Vagina (tissue), 2 donors: Measurements from ENCODE around the gene ACSL1. TPM values are rescaled to one million over a fixed set of nuclear protein-coding genes. Genes with fewer than 3 reads are reported as not detected.

ENCODE experiments used
- DNase-seq, 2 donors: peaks; one replicate each; pipeline ENCODE4 v3.0.0-alpha.2; 2017; ENCODE audit errors: extremely low spot score in 2 of 2
- H3K27ac ChIP-seq: fragments of 200-600 bp; sonication (generic); one replicate; pipeline ENCODE4 v1.5.1; 2019
- H3K27me3 ChIP-seq: fragments of 200-600 bp; sonication (generic); one replicate; pipeline ENCODE4 v1.5.1; 2019
- H3K36me3 ChIP-seq, 2 donors: fragments of 200-600 bp; sonication (generic); one replicate each; pipeline ENCODE4 v1.5.1; 2017 to 2019
- H3K4me1 ChIP-seq: fragments of 200-600 bp; sonication (generic); one replicate; pipeline ENCODE4 v1.5.1; 2019
- H3K4me3 ChIP-seq, 2 donors: fragments of 200-600 bp; sonication (generic); 1 replicate in 1 of 2; 2 replicates in 1 of 2; pipeline ENCODE4 v1.5.1; 2016 to 2019
- H3K9me3 ChIP-seq: fragments of 200-600 bp; sonication (generic); one replicate; pipeline ENCODE4 v1.5.1; 2019
- POLR2A ChIP-seq, 2 donors: fragments of 450-650 bp; IDR thresholded peaks; one replicate each; pipeline ENCODE4 v1.6.1; 2017; ENCODE audit warnings: antibody characterized with exemption in 2 of 2, mild to moderate bottlenecking in 2 of 2, moderate library complexity in 2 of 2
- POLR2AphosphoS5 ChIP-seq, 2 donors: sonication (generic); formaldehyde crosslinking; IDR thresholded peaks; one replicate each; pipeline ENCODE4 v1.9.0; 2017; ENCODE audit warnings: antibody characterized with exemption in 2 of 2, mild to moderate bottlenecking in 2 of 2, low read depth in 1 of 2; ENCODE audit not compliant: insufficient read depth in 1 of 2
- intact Hi-C: fragments of 100-400 bp; cut with DNase I; formaldehyde crosslinking; loops from one replicate; pipeline ENCODE4 v1.15.1; 2023
- total RNA-seq: library from RNA; depleted of rRNA; stranded (reverse); fragments of >200 nt; gene quantifications from one replicate; pipeline ENCODE4 v1.2.3, GENCODE V29; 2016
- TF ChIP-seq, protein P1 (sequence below), 3 experiments: fragments of 450-650 bp in 2 of 3; fragments of 200-600 bp in 1 of 3; sonication (generic) in 1 of 3; IDR thresholded peaks; one replicate each; pipeline ENCODE4 v1.5.1; 2017 to 2019; ENCODE audit warnings: antibody characterized with exemption in 3 of 3, mild to moderate bottlenecking in 2 of 3, moderate library complexity in 2 of 3

ACSL1 gene
- total RNA-seq, 1 donor from 2014 or later = 106 TPM

DNA sequence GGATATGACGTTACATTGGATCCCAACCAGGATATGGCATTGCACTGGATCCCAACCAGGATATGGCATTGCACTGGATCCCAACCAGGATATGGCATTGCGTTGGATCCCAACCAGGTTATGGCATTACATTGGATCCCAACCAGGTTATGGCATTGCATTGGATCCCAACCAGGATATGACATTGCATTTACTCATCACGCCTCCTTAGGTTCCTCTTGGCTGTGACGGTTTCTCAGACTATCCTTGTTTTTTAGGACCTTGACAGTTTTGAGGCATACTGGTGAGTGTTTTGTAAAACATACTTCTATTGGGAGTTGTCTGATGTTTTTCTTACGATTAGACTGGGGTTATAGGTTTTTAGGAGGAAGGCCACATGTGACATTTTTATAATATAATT lies 5.4 kb upstream of the ACSL1 start:
- no peaks in the 10 kb centered on the region for H3K36me3 ChIP-seq
- no peaks in the 10 kb centered on the region for H3K27me3 ChIP-seq
- no peaks in the 10 kb centered on the region for H3K9me3 ChIP-seq
- peaks cover 9% of the 10 kb centered on the region for H3K4me1 ChIP-seq
- intact Hi-C loops = no loop called here
- no peak overlapping the region for H3K4me3 ChIP-seq
- TF ChIP-seq POLR2AphosphoS5 (IDR thresholded peaks at IDR 0.05; ENCODE audit: insufficient read depth in 1 of 2, low read depth in 1 of 2) (no peak), POLR2A (IDR thresholded peaks at IDR 0.05) (no peak)
- TF ChIP-seq, protein P1, sequence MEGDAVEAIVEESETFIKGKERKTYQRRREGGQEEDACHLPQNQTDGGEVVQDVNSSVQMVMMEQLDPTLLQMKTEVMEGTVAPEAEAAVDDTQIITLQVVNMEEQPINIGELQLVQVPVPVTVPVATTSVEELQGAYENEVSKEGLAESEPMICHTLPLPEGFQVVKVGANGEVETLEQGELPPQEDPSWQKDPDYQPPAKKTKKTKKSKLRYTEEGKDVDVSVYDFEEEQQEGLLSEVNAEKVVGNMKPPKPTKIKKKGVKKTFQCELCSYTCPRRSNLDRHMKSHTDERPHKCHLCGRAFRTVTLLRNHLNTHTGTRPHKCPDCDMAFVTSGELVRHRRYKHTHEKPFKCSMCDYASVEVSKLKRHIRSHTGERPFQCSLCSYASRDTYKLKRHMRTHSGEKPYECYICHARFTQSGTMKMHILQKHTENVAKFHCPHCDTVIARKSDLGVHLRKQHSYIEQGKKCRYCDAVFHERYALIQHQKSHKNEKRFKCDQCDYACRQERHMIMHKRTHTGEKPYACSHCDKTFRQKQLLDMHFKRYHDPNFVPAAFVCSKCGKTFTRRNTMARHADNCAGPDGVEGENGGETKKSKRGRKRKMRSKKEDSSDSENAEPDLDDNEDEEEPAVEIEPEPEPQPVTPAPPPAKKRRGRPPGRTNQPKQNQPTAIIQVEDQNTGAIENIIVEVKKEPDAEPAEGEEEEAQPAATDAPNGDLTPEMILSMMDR (IDR thresholded peaks at IDR 0.05) = no peak
- DNase-seq = no peak
- no peak overlapping the region for H3K27ac ChIP-seq

DNA sequence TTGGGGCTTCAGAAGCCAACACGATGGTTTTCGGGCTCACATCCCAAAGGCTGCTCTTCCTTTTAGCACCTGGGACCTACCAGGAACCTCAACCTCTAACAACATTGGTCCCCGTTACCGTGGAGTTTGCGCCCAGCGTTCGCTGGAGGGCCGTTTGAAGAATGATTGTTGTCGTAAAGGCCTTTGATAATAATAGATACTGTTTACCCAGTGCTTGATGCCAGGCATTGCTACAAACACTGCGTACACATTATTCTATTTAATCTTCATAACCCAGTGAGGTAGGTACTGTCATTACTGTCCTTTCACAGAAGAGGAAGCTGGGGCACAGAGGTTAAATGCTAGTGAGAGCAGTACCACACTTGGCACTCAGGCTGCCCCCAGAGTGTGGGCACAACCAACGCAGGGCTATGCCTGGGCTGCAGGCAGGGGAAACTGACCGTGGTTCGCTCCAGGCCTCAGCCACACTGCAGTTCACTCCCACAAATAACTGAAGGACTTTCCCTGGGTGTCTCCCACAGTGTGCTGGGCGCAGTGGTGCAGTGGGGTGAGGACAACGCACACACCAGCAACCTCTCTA lies 1.0 kb upstream of the ACSL1 start:
- Histone ChIP-seq H3K9me3 (no peaks in the 10 kb centered on the region), H3K27ac (peak overlapping the region; percentile 76), H3K4me3 (peak overlapping the region; percentile 61 to 95), H3K36me3 (no peaks in the 10 kb centered on the region), H3K4me1 (peaks cover 36% of the 10 kb centered on the region), H3K27me3 (no peaks in the 10 kb centered on the region)
- TF ChIP-seq POLR2AphosphoS5 (IDR thresholded peaks at IDR 0.05; ENCODE audit: insufficient read depth in 1 of 2, low read depth in 1 of 2) (no peak), POLR2A (IDR thresholded peaks at IDR 0.05) (no peak)
- TF ChIP-seq, protein P1 (IDR thresholded peaks at IDR 0.05) = no peak
- intact Hi-C loops = loop anchor here (5.0 kb wide), 1 partner anchor 79 kb away; no protein-coding TSS in a partner anchor
- no peak for DNase-seq

DNA sequence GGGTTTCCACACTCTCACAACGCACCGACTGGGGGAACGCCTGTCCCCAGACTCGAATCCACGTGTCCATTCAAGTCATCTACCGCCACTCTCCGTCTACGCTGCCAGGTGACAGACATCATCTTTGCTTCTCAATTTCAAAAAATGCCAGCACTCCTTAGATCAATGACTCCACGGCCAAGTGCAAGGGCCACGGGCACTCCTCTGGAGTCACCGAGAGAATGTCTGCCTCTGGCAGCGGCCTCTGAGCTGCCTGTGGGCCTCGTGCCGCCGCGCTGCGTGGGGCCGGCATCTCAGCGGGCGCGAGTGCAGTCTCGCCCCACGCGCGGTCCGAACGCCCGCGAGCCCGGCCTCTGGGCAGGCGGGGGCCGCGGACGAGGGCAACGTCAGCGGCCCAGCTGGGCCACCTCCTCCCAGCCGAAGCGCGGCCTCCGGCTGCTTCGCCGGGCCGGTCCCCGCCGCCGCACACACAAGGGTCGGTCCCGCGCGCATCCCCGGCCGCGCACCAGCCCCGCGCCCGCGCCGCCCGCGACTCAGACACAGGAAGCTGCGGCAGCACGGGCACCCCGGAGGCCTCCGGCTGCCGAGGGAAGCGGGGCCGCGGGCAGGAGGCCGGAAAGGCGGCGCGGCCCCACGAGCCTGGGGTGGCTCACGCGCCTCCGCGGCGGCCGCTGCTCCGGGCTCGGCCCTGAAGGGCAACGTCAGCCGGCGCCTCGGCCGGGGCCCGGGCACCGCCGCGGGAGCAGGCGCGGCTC lies 450 bp downstream of the ACSL1 start:
- intact Hi-C loops = loop anchor here (5.0 kb wide), 1 partner anchor 78 kb away; no protein-coding TSS in a partner anchor
- peaks cover 43% of the 10 kb centered on the region for H3K4me1 ChIP-seq

DNA sequence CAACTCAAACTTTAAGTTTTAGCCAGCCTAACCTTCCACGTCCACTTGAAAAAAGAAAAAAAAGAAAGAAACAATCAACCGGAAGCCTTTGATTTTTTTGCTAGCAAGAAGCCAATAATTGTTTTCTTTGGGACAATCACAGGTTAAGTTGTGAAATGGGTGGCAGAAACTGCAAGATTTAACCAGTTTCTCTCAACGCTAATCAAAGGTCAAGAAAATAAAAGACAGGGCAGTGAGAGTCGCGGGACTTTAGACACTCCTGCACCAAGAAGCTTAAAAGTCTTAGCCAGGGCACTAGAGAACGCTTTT lies 1.0 kb downstream of the ACSL1 start:
- intact Hi-C loops = loop anchor here (5.0 kb wide), 1 partner anchor 77 kb away; no protein-coding TSS in a partner anchor
- Histone ChIP-seq H3K4me3 (peak overlapping the region; percentile 61 to 95), H3K36me3 (no peaks in the 10 kb centered on the region), H3K27me3 (no peaks in the 10 kb centered on the region), H3K27ac (peak overlapping the region; percentile 57), H3K4me1 (peaks cover 49% of the 10 kb centered on the region), H3K9me3 (no peaks in the 10 kb centered on the region)
- no peak for DNase-seq
- TF ChIP-seq, protein P1 (IDR thresholded peaks at IDR 0.05) = no peak
- TF ChIP-seq POLR2AphosphoS5 (IDR thresholded peaks at IDR 0.05; ENCODE audit: insufficient read depth in 1 of 2, low read depth in 1 of 2) = no peak
- no peak for TF ChIP-seq POLR2A (IDR thresholded peaks at IDR 0.05)

More for the DNA sequence above, 450 bp downstream of the ACSL1 start:
- no peaks in the 10 kb centered on the region for H3K36me3 ChIP-seq
- H3K4me3 ChIP-seq = peak overlapping the region; percentile 61 to 95
- DNase-seq = no peak
- no peaks in the 10 kb centered on the region for H3K9me3 ChIP-seq
- H3K27me3 ChIP-seq = no peaks in the 10 kb centered on the region
- TF ChIP-seq POLR2AphosphoS5 (IDR thresholded peaks at IDR 0.05; ENCODE audit: insufficient read depth in 1 of 2, low read depth in 1 of 2) (no peak), POLR2A (IDR thresholded peaks at IDR 0.05) (no peak)
- TF ChIP-seq, protein P1 (IDR thresholded peaks at IDR 0.05) = no peak
- peak overlapping the region; percentile 57 for H3K27ac ChIP-seq
